HG02938 (cell line): ENCODE measurements around the gene ABHD8.
A peak's percentile ranks its signal among the peaks of the same experiment; 100 is the strongest.
"Not testable (repeated sequence)": the region's sequence is repeated elsewhere in the genome, so short reads cannot be mapped to it uniquely, and the experiment has no call there.

Experiments used
- ATAC-seq: cut with Tn5 transposase; IDR thresholded peaks from one replicate; pipeline ENCODE4 v1.9.1; 2021; ENCODE audit warnings: mild to moderate bottlenecking, moderate library complexity; ENCODE audit not compliant: unreplicated experiment

ABHD8 gene

DNA sequence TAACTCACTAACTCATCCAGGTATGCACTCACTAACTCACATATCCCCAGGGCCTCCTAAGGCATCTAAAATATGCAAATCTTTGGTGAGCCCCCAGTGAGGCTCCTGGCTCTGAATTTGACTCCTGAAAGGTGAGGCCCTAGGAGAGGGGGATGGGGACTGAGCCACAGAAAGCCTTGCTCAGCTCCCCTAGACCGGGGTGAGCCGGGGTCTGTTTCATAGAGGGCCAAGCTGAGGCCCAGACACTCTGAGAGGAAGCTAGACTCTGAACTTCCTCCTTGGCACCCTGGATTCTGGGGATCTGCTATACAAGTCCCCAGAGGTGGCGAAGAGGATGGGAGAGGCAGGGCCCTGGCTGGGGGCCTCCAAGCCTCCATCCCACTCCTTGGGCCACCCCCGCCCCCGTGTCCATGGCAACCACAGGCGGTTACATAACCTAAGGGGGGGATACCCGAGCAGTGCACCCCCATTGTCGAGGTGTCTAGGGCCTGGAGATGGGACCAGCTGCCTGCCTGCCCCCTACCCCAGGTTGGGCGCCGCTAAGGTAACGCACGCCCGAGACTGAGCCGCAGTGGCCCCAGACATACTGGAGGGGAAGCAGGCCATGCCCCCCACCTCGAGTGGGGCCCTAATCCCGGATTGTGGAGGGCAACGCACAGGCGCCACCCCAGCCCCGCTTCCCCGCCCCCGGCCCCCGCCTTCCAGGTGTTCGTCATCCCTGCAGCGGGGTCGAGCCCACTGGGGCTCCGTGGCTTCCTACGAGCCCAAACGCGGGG lies 646 bp downstream of the ABHD8 start:
- no peak for ATAC-seq

DNA sequence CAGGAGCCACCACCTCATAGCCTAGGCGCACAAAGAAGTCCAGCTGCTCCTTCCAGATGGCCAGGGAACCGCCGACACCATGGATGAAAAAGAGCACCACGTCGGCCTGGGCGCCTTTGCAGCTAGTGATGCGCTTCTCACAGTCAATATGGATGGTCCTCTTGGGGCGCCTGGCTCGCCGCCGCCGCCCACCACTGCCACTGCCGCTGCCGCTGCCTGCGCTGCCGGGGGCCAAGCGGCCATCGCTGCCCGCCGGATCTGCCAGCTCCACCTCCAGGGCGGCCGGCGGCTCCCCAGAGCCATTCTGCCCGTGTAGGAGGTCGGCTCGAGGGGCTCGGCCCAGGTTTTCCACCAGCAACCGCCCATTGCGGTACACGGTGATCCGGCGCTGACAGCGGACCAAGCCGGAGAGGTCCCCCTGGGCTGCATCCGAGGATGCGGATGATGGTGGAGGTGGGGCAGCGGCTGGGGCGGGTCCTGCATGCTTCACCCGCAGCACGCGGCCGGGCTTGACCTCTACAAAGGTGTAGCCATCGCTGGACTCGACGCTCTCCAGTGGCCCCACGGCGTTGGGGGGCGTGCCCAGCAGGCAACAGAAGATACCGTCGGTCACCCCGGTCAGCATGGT lies 2.1 kb downstream of the ABHD8 start:
- ATAC-seq = no peak

DNA sequence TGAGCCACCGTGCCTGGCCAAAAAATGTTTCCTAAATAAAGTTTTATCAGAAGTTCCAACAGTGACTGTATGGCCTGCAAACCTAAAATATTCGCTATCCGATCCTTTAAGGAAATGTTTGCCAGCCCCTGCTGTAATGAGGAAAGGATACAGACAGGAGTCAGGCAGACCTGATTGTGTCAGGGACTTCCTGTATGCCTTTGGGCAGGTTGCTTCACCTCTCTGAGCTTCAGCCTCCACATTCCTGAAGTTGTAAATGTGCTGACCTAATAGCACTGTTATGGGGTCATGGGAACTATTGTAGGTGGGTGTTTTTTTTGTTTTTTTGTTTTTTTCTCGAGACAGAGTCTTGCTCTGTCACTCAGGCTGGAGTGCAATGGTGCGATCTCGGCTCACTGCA lies 6.2 kb downstream of the ABHD8 start:
- ATAC-seq = no peak

DNA sequence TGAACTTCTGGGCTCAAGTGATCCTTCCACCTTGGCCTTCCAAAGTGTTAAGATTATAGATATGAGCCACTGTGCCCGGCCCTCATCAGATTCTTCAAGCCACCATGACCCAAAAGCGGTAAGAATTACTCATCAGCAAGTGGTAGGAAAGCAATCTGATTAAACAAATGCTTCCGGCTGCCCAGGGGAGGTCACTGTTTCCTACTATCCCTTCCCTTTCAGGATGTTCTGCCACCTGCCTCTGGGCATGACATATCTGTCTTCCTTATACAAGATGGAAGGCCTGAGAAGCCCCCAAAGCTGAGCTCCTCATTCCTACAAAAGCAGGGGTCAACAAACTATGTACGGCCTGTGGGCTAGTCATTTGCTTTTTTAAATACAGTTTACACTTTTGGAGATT lies 7.0 kb downstream of the ABHD8 start:
- no peak for ATAC-seq

DNA sequence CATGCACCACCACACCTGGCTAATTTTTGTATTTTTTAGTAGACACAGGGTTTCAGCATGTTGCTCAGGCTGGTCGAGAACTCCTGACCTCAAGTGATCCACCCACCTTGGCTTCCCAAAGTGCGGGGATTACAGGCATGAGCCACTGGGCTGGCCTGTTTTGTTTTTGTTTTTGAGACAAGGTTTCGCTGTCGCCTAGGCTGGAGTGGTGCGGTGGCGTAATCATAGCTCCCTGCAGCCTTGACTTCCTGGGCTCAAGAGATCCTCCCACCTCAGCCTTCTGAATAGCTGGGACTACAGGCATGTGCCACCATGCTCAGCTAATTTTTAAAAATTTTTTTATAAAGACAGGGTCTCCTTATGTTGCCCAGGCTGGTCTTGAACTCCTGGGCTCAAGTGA lies 7.7 kb downstream of the ABHD8 start:
- not testable (repeated sequence) for ATAC-seq

DNA sequence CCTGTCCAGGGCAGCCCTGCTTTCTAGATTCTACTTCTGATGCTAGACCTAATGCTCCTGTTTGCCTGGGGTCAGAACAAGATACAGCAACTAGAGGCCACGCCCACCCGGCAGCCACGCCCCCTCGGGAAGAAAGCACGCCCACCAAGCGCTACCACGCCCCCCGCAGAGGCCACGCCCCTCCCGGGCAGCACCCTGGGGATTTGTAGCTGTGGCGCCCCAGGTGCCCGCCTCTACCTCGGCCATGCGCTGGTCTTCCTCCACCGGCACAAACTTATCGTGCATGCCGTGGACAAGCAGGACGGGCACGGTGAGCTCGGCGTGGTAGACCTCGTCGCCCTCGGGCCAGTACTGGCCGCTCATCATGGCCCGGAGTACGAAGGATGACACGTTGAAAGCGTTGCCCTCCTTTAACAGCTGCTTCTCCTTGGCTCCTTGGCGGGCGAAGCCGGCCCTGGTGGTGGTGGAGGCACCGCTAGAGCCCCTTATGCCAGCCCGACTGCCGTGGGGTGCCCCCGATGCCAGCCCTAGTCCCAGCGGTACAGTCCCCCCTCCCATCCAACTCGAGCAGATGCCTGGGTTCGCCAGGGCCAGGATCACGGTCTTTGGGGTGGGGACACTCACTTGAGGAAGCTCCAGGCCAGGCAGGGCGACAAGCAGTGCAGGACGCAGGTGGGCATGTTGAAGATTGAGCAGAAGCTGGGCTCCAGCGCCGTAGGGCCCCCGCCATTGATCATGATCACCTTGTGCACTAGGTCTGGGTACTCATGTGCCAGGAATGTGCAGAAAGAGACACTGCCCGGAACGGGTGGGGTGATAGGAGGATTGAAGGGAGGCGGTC lies 9.0 kb downstream of the ABHD8 start:
- no peak for ATAC-seq

DNA sequence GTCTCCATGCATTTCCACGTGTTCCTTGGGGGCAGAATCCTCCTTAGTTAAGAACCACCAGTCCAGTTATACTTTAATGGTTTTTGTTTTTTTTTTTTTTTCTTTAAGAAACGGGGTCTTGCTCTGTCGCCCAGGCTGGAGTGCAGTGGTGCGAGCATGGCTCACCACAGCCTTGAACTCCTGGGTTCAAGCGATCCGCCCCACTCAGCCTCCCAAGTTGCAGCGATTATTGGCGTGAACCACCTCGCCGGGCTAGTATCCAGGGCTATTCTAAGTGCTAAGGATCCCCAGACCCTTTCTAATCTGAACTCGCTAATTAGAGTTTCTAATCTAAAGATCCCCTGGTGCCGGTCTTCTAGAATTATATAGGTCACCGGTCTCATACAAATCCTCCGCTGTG lies 9.6 kb downstream of the ABHD8 start:
- no peak for ATAC-seq

DNA sequence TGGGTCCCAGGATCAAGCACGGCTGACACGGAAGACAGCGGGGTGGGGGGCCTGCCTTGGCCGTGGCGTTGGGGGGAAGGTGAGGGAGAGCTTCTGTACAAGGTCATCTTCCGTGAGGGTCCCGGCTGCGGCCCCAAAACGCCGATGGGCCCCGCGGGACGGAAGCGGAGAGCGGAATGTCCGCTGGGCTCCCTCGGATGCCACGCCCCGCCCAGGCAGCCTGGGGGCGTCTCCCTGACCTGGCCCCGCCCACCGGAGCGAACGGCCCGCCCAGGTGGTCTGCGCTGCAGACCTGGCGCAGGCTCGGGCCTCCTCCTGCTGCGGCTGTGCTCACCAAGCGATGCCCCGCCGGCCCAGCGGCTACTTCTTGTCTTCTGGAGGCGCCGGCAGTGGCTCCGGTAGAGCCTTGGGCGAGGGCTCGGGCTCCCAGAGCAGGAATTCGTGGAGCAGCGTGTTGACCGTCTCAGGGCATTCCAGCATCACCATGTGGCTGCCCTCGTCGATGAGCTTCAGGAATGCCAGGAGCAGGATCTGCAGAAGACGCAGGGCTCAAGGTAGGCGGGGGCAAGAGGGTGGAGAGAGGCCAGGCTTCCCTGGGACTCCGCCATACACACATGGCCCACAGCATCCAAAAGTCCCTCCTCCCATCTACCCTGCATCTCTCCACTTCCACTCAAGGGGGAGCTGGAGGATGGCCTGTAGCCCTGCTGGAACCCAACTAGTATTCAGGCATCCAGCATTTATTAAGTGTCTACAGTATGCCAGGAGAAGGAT lies 10.7 kb downstream of the ABHD8 start:
- peak; percentile 66 for ATAC-seq

DNA sequence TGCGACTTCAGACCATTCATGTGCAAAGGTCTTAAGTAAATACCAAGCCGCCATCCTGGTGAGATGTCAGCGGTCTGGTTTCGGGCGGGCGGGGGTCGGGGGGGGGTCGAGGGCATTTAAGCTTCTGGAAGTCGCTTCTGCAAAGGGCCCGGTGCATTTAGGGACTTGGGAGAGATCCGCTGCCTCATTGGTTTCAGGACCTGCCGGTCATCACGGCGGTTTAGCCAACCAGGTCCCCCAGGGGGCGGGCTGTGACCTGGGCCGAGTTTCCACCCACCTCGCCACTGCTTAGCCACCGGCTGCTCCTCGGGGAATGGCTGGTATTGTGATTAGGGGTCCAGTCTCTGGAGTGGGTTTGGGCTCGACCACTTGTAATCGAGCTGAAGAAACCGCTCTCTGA lies 13.7 kb downstream of the ABHD8 start:
- ATAC-seq = no peak

DNA sequence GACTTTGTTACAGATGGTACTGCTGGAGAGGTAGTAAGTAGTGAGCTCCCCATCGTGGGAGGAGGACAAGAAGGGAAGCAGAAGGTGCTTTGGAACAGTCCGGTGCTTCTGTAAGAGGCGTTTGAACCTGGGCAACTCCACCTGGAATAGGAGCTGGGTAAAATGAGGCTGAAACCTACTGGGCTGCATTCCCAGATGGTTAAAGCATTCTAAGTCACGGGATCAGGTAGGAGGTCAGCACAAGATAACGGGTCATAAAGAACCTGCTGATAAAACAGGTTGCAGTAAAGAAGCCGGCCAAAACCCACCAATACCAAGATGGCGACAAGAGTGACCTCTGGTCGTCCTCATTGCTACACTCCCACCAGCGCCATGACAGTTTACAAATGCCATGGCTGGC lies 16.5 kb downstream of the ABHD8 start:
- ATAC-seq = no peak

DNA sequence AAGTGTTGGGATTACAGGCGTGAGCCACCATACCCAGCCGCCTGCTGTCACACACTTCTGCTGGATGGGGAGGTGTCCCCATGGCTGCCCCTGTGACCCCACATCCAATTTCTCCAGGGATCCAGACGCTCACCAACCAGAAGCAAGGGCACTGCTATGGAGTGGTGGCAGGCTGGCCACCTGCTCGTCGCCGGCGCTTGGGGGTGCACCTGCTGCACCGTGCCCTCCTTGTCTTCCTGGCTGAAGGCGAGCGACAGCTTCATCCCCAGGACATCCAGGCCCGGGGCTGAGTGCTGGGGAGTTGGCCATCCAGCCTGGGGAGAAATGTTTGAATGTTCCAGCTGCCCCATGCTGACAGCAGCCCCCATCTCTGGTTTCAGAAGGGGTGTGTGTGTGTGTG lies 17.0 kb downstream of the ABHD8 start:
- no peak for ATAC-seq

DNA sequence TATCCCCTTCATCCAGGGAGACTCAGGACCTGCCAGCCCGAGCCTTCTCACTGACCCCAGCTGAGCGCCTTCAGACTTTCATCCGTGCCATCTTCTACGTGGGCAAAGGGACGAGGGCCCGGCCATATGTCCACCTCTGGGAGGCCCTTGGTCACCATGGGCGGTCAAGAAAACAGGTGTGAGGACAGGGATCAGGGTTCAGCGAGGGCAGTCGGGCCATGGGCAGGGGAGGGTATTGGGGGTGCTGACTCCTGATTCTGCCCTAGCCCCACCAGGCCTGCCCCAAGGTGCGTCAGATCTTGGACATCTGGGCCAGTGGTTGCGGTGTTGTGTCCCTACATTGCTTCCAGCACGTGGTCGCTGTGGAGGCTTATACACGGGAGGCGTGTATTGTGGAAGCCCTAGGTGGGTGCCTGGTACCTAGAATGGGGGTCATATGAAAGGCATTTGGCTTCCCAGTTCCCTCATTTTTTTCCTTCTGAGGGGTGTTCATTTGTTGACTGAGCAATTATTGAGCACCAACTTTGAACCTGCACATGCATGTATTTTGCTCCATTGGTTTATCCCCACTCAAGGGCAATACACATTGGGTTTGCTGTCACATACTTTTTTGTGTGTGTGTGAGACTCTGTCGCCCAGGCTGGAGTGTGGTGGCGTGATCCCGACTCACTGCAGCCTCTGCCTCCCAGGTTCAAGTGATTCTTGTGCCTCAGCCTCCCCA lies 17.6 kb downstream of the ABHD8 start:
- no peak for ATAC-seq

DNA sequence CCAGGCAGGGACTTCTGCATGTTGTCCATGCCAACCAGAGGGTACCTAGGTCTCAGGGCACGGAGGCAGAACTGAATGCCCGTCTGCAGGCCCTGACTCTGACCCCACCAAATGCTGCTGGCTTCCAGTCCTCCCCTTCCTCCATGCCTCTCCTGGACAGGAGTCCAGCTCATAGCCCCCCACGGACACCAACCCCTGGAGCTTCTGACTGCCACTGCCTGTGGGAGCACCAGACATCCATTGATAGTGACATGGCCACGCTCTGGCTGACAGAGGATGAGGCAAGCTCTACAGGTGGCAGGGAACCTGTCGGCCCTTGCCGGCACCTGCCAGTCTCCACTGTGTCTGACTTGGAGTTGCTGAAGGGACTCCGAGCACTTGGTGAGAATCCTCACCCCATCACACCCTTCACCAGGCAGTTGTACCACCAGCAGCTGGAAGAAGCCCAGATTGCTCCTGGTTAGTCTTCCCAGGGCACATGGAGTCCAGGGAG lies 19.7 kb downstream of the ABHD8 start:
- ATAC-seq = no peak

DNA sequence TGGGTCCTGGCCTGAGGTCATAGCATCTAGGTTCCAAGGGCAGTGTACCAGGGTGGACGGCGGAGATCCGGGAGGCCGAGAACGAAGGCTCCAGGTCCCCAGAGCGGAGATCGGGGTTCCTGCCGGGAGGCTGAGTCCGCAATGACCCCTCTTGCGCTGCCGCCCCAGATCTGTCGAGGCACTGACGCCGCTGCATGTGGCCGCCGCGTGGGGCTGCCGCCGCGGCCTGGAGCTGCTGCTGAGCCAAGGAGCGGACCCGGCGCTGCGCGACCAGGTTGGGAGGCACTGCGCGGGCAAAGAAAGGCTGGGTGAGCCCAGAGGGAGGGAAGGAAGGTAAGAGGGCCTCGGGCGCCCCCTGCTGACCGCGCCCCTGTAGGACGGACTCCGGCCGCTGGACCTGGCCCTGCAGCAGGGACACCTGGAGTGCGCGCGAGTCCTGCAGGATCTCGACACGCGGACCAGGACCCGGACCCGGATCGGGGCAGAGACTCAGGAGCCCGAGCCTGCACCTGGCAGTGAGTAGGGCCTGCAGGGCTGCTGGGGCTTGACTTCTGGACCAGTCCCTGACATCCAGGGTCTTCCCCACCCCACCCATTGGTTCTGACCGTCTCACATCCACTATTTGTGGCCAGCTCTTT lies 20.6 kb downstream of the ABHD8 start:
- peak; percentile 57 for ATAC-seq

DNA sequence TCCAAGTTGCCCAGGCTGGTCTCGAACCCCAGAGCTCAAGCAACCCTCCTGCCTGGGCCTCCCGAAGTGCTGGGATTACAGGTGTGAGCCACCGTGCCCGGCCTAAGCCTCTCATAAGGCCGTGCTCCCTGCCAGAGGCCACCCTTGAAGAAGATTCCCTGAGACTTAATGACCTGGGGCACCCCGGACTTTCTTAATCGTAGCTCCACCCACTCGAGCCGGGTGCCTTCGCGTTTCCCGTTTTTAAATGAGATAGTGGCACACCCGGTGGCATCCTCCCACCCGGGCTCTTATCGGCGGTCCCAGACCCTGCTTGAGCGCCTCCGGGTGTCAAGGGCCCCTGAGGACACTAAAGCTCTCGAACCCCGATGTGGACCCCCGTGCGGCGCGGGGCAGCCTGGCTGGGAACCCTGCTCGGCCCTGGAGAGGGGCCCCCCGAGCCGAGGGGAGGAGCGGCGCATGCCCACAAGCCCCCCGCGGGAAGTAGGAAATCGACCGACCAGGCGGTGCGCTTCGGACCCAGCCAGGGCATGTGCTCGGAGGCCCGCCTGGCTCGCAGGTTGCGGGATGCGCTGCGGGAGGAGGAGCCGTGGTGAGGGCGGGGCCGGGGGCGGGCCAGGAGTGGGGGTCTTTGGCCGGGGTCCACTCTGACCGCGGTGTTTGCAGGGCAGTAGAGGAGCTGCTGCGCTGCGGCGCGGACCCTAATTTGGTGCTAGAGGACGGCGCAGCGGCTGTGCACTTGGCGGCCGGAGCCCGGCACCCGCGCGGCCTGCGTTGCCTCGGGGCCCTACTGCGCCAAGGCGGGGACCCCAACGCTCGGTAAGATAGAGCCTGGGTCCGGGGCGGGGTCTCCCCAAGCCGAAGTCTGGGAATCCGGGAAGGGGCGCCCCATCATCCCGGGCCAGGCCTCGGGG lies 21.6 kb downstream of the ABHD8 start, which contains the start of gene ANKLE1:
Gene ANKLE1 (plus strand): TSS at position 511 of the 914 bp plus-strand sequence. CDS start 20 bp downstream, at position 531.
- ATAC-seq = no peak

DNA sequence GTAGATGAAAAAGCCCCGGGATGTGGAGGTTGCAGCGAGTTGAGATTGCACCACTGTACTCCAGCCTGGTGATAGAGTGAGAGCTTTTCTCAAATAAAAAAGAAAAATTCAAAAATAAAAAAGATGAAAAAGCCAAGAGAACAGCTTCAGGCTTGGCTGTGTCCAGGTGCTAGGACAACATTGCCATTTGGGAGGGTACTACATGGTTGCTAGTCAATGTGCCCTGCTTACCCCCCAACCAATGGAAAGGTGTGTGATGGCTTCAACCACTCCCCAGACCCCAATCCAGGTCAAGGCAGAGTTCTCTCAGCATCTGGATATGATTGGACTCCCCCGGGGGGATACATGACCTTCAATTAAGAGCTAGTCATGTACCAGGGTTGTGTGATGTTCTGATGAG lies 23.8 kb downstream of the ABHD8 start:
- no peak for ATAC-seq

DNA sequence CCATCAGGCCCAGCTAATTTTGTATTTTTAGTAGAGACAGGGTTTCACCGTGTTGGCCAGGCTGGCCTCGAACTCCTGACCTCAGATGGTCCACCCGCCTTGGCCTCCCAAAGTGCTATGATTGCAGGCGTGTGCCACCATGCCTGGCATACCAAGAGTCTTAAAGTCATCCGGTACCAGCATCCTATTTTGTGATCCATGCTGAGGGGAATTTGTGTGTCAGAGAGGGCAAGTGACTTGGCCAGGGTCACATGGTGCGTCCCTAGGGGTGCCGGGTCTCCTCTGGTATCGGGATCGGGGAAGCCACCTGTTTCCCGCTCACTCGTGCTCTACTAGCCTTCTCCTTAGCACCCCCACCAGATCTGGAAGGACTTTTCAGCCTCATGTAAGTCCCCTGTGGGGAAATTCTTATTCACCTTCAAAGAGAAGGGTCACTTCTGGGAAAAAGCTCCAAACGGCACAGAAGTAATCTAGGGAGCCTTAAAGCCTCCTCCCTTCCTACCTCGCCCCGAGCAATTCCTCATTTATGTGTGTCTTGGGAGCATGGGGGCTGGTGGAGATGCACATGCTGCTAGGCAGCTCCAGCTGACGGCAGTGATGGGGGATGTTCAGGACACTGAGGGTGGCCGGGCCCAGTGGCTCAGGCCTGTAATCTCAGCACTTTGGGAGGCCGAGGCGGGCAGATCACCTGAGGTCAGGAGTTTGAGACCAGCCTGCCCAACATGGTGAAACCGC lies 27.6 kb downstream of the ABHD8 start:
- no peak for ATAC-seq

DNA sequence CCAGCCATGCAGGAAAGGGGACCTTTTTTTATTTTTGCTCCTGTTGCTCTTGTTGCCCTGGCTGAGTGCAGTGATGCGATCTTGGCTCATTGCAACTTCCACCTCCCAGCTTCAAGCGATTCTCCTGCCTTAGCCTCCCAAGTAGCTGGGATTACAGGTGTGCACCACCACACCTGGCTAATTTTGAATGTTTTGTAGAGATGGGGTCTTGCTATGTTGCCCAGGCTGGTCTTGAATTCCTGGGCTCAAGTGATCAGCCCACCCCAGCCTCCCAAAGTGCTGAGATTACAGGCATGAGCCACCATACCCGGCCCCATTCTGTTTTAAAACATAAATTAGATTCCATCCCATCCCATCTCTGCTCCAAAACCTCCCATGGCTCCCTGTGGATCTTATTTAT lies 28.3 kb downstream of the ABHD8 start:
- ATAC-seq = not testable (repeated sequence)
